GM20000 (cell line): Measurements from ENCODE around the gene RHOG.

ENCODE experiments used
- DNase-seq: peaks from one replicate; pipeline ENCODE4 v3.0.0; 2012; ENCODE audit warnings: low spot score
- TF ChIP-seq, protein P1 (sequence below): IDR thresholded peaks from 2 replicates; pipeline ENCODE4 v1.5.1; 2012; ENCODE audit warnings: mild to moderate bottlenecking, control low read depth; ENCODE audit errors: extremely low read depth, missing control alignments

Gene RHOG

DNA sequence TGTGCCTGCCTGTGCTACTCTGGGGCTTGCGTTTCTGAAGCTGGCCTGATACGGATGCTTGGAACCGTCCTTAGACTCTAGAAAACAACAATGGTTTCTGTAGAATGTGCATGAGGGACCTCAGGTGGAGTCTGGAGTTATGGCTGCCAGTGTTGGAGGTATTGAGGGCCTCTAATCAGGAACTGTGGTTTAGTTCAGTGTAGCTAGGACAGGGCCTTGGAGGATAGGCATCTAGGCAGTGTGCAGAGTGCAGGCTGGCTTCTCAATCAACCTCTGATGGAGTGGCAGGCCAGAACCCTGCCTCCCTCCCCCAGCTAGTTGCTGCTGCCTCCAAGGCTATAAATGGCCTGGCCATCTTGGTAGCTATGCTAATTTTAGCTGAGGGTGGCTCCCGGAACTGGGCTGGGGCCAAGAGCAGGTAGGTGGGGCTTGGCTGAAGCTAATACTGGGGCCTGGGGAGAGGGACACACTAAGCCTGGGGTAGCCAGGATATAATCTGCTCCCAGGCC, 18.7 kb upstream of the RHOG start:
- TF ChIP-seq, protein P1, sequence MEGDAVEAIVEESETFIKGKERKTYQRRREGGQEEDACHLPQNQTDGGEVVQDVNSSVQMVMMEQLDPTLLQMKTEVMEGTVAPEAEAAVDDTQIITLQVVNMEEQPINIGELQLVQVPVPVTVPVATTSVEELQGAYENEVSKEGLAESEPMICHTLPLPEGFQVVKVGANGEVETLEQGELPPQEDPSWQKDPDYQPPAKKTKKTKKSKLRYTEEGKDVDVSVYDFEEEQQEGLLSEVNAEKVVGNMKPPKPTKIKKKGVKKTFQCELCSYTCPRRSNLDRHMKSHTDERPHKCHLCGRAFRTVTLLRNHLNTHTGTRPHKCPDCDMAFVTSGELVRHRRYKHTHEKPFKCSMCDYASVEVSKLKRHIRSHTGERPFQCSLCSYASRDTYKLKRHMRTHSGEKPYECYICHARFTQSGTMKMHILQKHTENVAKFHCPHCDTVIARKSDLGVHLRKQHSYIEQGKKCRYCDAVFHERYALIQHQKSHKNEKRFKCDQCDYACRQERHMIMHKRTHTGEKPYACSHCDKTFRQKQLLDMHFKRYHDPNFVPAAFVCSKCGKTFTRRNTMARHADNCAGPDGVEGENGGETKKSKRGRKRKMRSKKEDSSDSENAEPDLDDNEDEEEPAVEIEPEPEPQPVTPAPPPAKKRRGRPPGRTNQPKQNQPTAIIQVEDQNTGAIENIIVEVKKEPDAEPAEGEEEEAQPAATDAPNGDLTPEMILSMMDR: no peak
- DNase-seq: peak; percentile 73

DNA sequence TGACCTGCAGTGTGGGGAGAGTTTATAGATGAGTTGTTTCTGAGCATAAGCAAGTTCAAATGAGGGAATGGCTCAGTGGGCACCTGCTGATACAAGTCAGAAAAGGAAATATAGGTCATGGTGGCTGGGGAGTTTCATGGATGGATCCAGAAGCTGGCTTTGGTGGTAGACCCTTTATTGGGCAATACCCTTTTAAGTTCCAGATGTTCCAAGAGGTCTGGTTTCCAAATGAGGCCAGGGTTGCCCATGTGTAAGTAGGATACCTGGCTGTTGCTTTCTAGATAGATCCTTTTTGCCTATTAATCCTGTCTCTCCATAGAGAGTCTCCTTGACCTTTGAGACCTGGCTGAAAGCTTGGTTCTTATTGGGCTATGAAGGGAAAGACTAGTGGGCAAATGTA, 16.9 kb upstream of the RHOG start:
- no peak for DNase-seq
- TF ChIP-seq, protein P1: no peak

DNA sequence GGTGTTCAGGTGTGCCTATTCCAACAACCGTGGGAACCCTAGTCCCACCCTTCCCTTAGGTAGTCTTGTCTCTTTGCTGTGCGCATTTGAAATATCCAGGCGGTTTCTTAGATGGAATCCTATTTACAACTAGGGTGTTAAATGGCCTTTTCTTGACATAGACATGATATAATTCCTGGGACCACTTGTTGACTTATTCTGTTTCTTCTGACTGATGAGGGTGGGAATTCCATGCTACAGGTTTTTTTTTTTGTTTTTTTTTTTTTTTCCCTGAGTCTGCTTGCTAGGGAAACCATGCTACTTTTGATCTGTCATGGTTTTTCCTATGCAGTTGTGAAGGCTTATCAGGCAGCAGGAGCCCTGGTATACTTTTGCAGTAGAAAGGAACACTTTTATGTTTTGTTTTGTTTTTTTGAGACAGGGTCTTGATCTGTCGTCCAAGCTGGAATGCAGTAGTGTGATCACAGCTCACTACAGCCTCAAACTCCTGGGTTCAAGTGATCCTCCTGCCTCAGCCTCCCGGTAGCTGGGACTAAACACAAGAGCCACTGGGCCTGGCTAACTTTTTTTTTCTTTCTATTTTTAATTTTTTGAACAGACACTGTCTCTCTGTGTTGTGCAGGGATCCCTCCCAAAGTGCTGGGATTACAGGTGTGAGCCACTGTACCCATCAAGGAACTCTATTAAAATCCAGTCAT, 16.2 kb upstream of the RHOG start:
- TF ChIP-seq, protein P1: no peak
- DNase-seq: no peak

DNA sequence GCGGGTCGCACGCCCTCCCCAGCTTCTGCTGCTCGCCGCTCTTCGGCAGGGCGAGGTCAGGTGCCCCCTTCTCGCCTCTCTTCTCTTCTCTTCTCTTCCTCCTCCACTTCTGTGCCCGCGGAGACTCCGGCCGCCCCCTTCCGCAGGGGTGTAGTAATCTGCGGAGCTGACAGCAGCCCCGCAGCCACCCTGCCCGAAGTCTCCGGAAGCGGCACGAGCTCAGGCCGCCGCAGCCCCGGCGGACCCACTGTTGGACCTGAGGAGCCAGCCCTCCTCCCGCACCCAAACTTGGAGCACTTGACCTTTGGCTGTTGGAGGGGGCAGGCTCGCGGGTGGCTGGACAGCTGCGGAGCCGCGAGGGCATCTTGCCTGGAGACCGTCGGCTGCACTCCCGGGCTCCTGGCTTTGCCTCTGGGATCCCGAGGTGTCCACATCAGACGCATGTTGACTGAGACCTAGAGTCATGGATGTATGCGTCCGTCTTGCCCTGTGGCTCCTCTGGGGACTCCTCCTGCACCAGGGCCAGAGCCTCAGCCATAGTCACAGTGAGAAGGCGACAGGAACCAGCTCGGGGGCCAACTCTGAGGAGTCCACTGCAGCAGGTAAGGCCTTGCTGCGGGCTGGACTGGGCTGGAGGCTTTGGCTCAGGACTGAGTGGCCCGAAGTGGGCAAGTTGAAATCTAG, 15.2 kb upstream of the RHOG start:
- TF ChIP-seq, protein P1: no peak
- no peak for DNase-seq

DNA sequence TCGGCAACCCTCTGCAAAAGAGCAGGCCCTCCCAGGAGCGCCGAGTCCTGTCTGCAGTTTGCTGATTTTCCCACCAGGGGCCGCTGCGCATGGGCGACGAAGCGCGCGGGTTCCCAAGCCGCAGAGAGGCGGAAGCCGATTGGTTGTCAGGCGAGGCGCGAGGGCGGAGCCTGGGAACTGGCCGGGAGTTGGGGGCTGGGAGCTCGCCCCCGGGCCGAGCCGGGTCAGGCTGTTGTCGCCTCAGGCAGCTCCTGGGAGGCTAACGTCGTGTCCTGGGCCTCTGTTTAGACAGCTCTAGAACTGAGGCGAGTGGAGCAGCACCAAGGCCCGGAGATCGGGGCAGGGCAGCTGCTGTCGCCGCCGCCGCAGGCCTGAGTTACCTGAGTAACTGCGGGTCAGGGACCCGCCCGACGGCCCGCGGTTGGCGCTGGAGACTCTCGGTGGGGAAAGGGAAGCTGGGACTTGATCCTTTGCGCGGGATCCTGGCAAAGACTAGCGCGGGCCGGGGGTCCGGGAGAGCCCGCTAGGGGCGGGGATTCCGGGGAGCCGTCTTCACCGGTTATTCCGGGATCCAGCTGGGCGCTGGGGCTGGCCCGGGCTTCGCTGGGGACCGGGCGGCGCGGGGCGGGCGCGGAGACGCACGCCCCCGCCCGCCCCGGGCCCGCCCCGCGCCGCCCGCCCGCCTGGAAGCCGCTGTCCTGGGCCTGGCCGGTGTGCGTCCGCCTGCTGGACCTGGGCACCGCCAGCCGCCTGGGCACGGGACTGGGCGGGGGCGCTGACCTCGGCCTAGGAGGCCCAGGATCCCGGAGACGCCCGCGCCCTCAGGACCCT, 14.4 kb upstream of the RHOG start, which contains the start of gene STIM1:
Gene STIM1, plus strand, starts transcription at position 688 of the 831 bp plus-strand sequence. CDS start 607 bp downstream, outside the sequence.
- DNase-seq: peak; percentile 94
- TF ChIP-seq, protein P1: peak; percentile 99

DNA sequence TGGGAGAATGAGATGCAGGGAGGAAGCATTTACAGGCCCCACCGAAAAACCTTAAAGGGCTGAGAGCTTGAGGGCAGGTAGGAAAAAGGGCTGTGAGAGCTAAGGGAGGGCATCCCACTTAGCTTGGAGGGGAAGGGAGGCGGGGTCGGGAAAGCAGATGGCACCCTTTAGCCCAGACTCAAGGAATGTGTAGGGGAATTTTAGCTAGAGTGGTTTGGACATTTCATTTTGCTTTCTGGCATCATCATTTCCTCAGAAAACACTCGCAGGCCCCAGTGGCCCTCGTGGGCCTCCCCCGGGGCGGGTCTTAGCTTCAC, 13.9 kb upstream of the RHOG start:
- DNase-seq: no peak
- TF ChIP-seq, protein P1: no peak
